H9 (cell line): ENCODE results near the gene CDCP1. TPM values are rescaled to one million over a fixed set of nuclear protein-coding genes. Genes with fewer than 3 reads are reported as not detected.

ENCODE experiments used
- DNase-seq: peaks from one replicate; pipeline ENCODE4 v3.0.0-alpha.2; 2017
- H2AFZ ChIP-seq: one replicate; pipeline ENCODE4 v1.6.1; 2013; ENCODE audit warnings: mild to moderate bottlenecking, low read length, control low read depth, moderate library complexity
- H2AK5ac ChIP-seq: 2 replicates; pipeline ENCODE4 v1.6.1; 2013; ENCODE audit warnings: low read length, control low read depth, mixed read lengths; ENCODE audit not compliant: insufficient read length
- H2BK120ac ChIP-seq: one replicate; pipeline ENCODE4 v1.6.1; 2013; ENCODE audit warnings: low read depth, mild to moderate bottlenecking, low read length, control low read depth, inconsistent platforms; ENCODE audit not compliant: poor library complexity, severe bottlenecking
- H2BK12ac ChIP-seq: 2 replicates; pipeline ENCODE4 v1.6.1; 2013; ENCODE audit warnings: low read length, control low read depth, mixed read lengths, low read depth; ENCODE audit not compliant: insufficient read length
- H2BK15ac ChIP-seq: 2 replicates; pipeline ENCODE4 v1.6.1; 2013; ENCODE audit warnings: low read depth, low read length, control low read depth
- H2BK20ac ChIP-seq: one replicate; pipeline ENCODE4 v1.6.1; 2013; ENCODE audit warnings: low read depth, mild to moderate bottlenecking, low read length, control low read depth, inconsistent platforms; ENCODE audit not compliant: poor library complexity, severe bottlenecking
- H2BK5ac ChIP-seq: 2 replicates; pipeline ENCODE4 v1.6.1; 2013; ENCODE audit warnings: low read length, control low read depth, mixed read lengths; ENCODE audit not compliant: insufficient read length
- H3K14ac ChIP-seq: 2 replicates; pipeline ENCODE4 v1.6.1; 2013; ENCODE audit warnings: low read length, control low read depth; ENCODE audit not compliant: insufficient read depth
- H3K18ac ChIP-seq: 2 replicates; pipeline ENCODE4 v1.6.1; 2013; ENCODE audit warnings: low read depth, mild to moderate bottlenecking, mixed read lengths, low read length, control low read depth; ENCODE audit not compliant: insufficient read length
- H3K23ac ChIP-seq: 2 replicates; pipeline ENCODE4 v1.6.1; 2013; ENCODE audit warnings: low read length, control low read depth, mixed read lengths, low read depth; ENCODE audit not compliant: insufficient read length
- H3K23me2 ChIP-seq: 2 replicates; pipeline ENCODE4 v1.6.1; 2013; ENCODE audit warnings: low read depth, mild to moderate bottlenecking, mixed read lengths, low read length, control low read depth; ENCODE audit not compliant: insufficient read length, poor library complexity, severe bottlenecking
- H3K27ac ChIP-seq: 2 replicates; pipeline ENCODE4 v1.5.1; 2013; ENCODE audit warnings: low read length, control low read depth, mixed read lengths, low read depth; ENCODE audit not compliant: insufficient read length
- H3K27me3 ChIP-seq: 2 replicates; pipeline ENCODE4 v1.6.1; 2013; ENCODE audit warnings: low read length, control low read depth, inconsistent platforms; ENCODE audit not compliant: insufficient read depth
- H3K4ac ChIP-seq: 2 replicates; pipeline ENCODE4 v1.6.1; 2013; ENCODE audit warnings: low read depth, mild to moderate bottlenecking, control low read depth, inconsistent platforms, low read length, moderate library complexity
- H3K4me1 ChIP-seq: 2 replicates; pipeline ENCODE4 v1.6.1; 2013; ENCODE audit warnings: low read length, control low read depth, inconsistent platforms; ENCODE audit not compliant: insufficient read depth
- H3K4me2 ChIP-seq: 2 replicates; pipeline ENCODE4 v1.6.1; 2013; ENCODE audit warnings: low read length, control low read depth, mixed read lengths; ENCODE audit not compliant: insufficient read length, insufficient read depth
- H3K56ac ChIP-seq: 2 replicates; pipeline ENCODE4 v1.6.1; 2013; ENCODE audit warnings: low read depth, mild to moderate bottlenecking, mixed read lengths, low read length, control low read depth; ENCODE audit not compliant: insufficient read length
- H3K79me1 ChIP-seq: 2 replicates; pipeline ENCODE4 v1.6.1; 2013; ENCODE audit warnings: low read depth, mild to moderate bottlenecking, moderate library complexity, low read length, control low read depth, inconsistent platforms; ENCODE audit not compliant: insufficient read depth, poor library complexity, severe bottlenecking
- H3K79me2 ChIP-seq: 2 replicates; pipeline ENCODE4 v1.6.1; 2013; ENCODE audit warnings: low read length, control low read depth, inconsistent platforms; ENCODE audit not compliant: insufficient read depth
- H3K9ac ChIP-seq: 2 replicates; pipeline ENCODE4 v1.6.1; 2013; ENCODE audit warnings: low read length, control low read depth, mixed read lengths; ENCODE audit not compliant: insufficient read length; ENCODE audit errors: extremely low read depth
- H3K9me3 ChIP-seq: one replicate; pipeline ENCODE4 v1.6.1; 2013; ENCODE audit warnings: low read depth, low read length, inconsistent platforms; ENCODE audit not compliant: control insufficient read depth
- H3T11ph ChIP-seq: one replicate; pipeline ENCODE4 v1.6.1; 2013; ENCODE audit warnings: mild to moderate bottlenecking, low read length, control low read depth, inconsistent platforms
- H4K20me1 ChIP-seq: one replicate; pipeline ENCODE4 v1.6.1; 2013; ENCODE audit not compliant: control insufficient read depth, insufficient read length, insufficient read depth
- H4K5ac ChIP-seq: 2 replicates; pipeline ENCODE4 v1.6.1; 2013; ENCODE audit warnings: low read depth, mild to moderate bottlenecking, mixed read lengths, low read length, control low read depth; ENCODE audit not compliant: insufficient read length
- H4K8ac ChIP-seq: replicated peaks from 2 replicates; pipeline ENCODE4 v1.6.1; 2013; ENCODE audit warnings: low read length, control low read depth, mixed read lengths, low read depth; ENCODE audit not compliant: insufficient read length
- H4K91ac ChIP-seq: 2 replicates; pipeline ENCODE4 v1.6.1; 2013; ENCODE audit warnings: low read depth, mild to moderate bottlenecking, moderate library complexity, mixed read lengths, low read length, control low read depth; ENCODE audit not compliant: insufficient read length
- H3K27ac Mint-ChIP-seq, 3 experiments: 2 replicates in 2 of 3; 3 replicates in 1 of 3; pipeline ENCODE4 v1.8.0; 2020 to 2021; ENCODE audit warnings: mixed read lengths in 3 of 3, mild to moderate bottlenecking in 1 of 3, moderate library complexity in 1 of 3
- H3K27me3 Mint-ChIP-seq: 2 replicates; pipeline ENCODE4 v1.8.0; 2021; ENCODE audit warnings: low read depth, mild to moderate bottlenecking, moderate library complexity, mixed read lengths
- H3K36me3 Mint-ChIP-seq, 3 experiments: 2 replicates in 2 of 3; 3 replicates in 1 of 3; pipeline ENCODE4 v1.8.0; 2020 to 2021; ENCODE audit warnings: low read depth in 3 of 3, mixed read lengths in 3 of 3; ENCODE audit not compliant: insufficient read depth in 1 of 3
- H3K4me1 Mint-ChIP-seq, 2 experiments: 2 replicates each; pipeline ENCODE4 v1.8.0; 2020; ENCODE audit warnings: mixed read lengths in 2 of 2
- H3K4me3 Mint-ChIP-seq, 2 experiments: 2 replicates in 1 of 2; 3 replicates in 1 of 2; pipeline ENCODE4 v1.8.0; 2020 to 2021; ENCODE audit warnings: mild to moderate bottlenecking in 2 of 2, mixed read lengths in 2 of 2, moderate library complexity in 1 of 2
- H3K9me3 Mint-ChIP-seq, 2 experiments: 2 replicates in 1 of 2; 3 replicates in 1 of 2; pipeline ENCODE4 v1.8.0; 2020; ENCODE audit warnings: mild to moderate bottlenecking in 2 of 2, mixed read lengths in 2 of 2, moderate library complexity in 1 of 2
- CTCF ChIP-seq: fragments of 200-600 bp; sonication (generic); conservative IDR thresholded peaks from 3 replicates; pipeline ENCODE4 v1.8.0; 2021; ENCODE audit warnings: antibody characterized with exemption, mild to moderate bottlenecking
- WGBS: extraction: QIAGEN DNeasy Blood & Tissue Kit; methylation state at CpG from one replicate; pipeline ENCODE4 v1.1.7; 2013; ENCODE audit warnings: missing lambda C conversion rate, low lambda C conversion rate, mixed read lengths; ENCODE audit not compliant: insufficient read length; ENCODE audit errors: extremely low coverage; 5-methylcytosine and 5-hydroxymethylcytosine counted together
- total RNA-seq: library from RNA; stranded (reverse); gene quantifications from 2 replicates; pipeline ENCODE4 v1.2.1, GENCODE V29; 2021

Gene CDCP1
- total RNA-seq, 1 experiment from 2014 or later, result 12.9 TPM

- no peak for TF ChIP-seq CTCF
- Histone ChIP-seq H3K56ac (no peak overlapping the region), H4K20me1 (no peaks in the 10 kb centered on the region), H4K8ac (no peak overlapping the region), H3T11ph (no peak overlapping the region), H3K4me2 (no peak overlapping the region), H4K91ac (no peak overlapping the region), H2BK120ac (no peak overlapping the region), H2BK12ac (no peak overlapping the region), H3K9me3 (no peaks in the 10 kb centered on the region), H3K27me3 (peaks cover 14% of the 10 kb centered on the region; the same call in 1 of the 2 replicates), H2AK5ac (no peak overlapping the region), H2AFZ (no peak overlapping the region), H3K23me2 (no peaks in the 10 kb centered on the region), H4K5ac (no peak overlapping the region), H3K4me1 (peaks cover 5% of the 10 kb centered on the region; the same call in 1 of the 2 replicates), H3K9ac (no peak overlapping the region), H3K79me2 (no peaks in the 10 kb centered on the region), H3K14ac (no peak overlapping the region), H2BK5ac (no peak overlapping the region), H3K23ac (no peak overlapping the region), H3K79me1 (no peaks in the 10 kb centered on the region), H2BK15ac (no peak overlapping the region), H3K18ac (no peak overlapping the region), H3K27ac (no peak overlapping the region), H2BK20ac (no peak overlapping the region), H3K4ac (no peak overlapping the region)
- no peak for DNase-seq
- Mint-ChIP-seq H3K4me1 (peaks cover 10 to 16% of the 10 kb centered on the region in 2 experiments), H3K36me3 (no peaks in the 10 kb centered on the region), H3K27me3 (peaks cover 89% of the 10 kb centered on the region), H3K9me3 (no peaks in the 10 kb centered on the region; a peak in 1 of 5 replicates), H3K27ac (no peak overlapping the region), H3K4me3 (no peak overlapping the region)
- WGBS, result no CpG with 5 or more reads among the region's 1 CpG
Measured at GRCh38 chr3:45062697-45063070, 83.5 kb downstream of the CDCP1 start.
